Activated CD4-positive, alpha-beta T cell treated with anti-CD3 and anti-CD28 coated beads, Interleukin-2, amount 10 ng/mL, durations not matched to agents 7 days and 5 days (primary cell): Measurements from ENCODE around the gene BMPER. TPM values are rescaled to one million over a fixed set of nuclear protein-coding genes. Genes with fewer than 3 reads are reported as not detected.

Experiments used
- CTCF ChIA-PET: fragments of 350-600 bp; sonication (Branson Sonifier 250); formaldehyde crosslinking; loops from one replicate; lab custom pipeline; 2021; ENCODE audit warnings: antibody characterized with exemption; lab: Charles Lee
- POLR2A ChIA-PET: fragments of 350-600 bp; sonication (Branson Sonifier 250); formaldehyde crosslinking; loops from one replicate; lab custom pipeline; 2021; ENCODE audit warnings: antibody characterized with exemption; lab: Charles Lee
- DNase-seq: peaks from one replicate; pipeline ENCODE4 v3.0.0-alpha.2; 2020
- H3K27ac Mint-ChIP-seq: one replicate; pipeline ENCODE4 v1.8.0; 2021; ENCODE audit warnings: mild to moderate bottlenecking, moderate library complexity, mixed read lengths
- H3K27me3 Mint-ChIP-seq: one replicate; pipeline ENCODE4 v1.8.0; 2021; ENCODE audit warnings: mixed read lengths
- H3K36me3 Mint-ChIP-seq: one replicate; pipeline ENCODE4 v1.8.0; 2021; ENCODE audit warnings: low read depth, mixed read lengths
- H3K4me1 Mint-ChIP-seq: one replicate; pipeline ENCODE4 v1.8.0; 2021; ENCODE audit warnings: mixed read lengths
- H3K4me3 Mint-ChIP-seq: one replicate; pipeline ENCODE4 v1.8.0; 2021; ENCODE audit warnings: mild to moderate bottlenecking, moderate library complexity, mixed read lengths
- H3K9me3 Mint-ChIP-seq: one replicate; pipeline ENCODE4 v1.8.0; 2021; ENCODE audit warnings: mixed read lengths
- total RNA-seq, 2 experiments: library from RNA; stranded (reverse); gene quantifications; one replicate each; pipeline ENCODE4 v1.2.3, GENCODE V29; 2021

The BMPER gene
- total RNA-seq, 2 experiments from 2014 or later = not detected

GRCh38 chr7:33971106-33971505 lies 65.8 kb downstream of the BMPER start:
- CTCF ChIA-PET = no interaction called here
- no peak overlapping the region for H3K4me3 Mint-ChIP-seq
- no peaks in the 10 kb centered on the region for H3K4me1 Mint-ChIP-seq
- no peaks in the 10 kb centered on the region for H3K9me3 Mint-ChIP-seq
- no peak for DNase-seq
- POLR2A ChIA-PET = no interaction called here
- no peaks in the 10 kb centered on the region for H3K27me3 Mint-ChIP-seq
- no peak overlapping the region for H3K27ac Mint-ChIP-seq
- no peaks in the 10 kb centered on the region for H3K36me3 Mint-ChIP-seq

- H3K4me3 Mint-ChIP-seq = no peak overlapping the region
- CTCF ChIA-PET = no interaction called here
- no peaks in the 10 kb centered on the region for H3K4me1 Mint-ChIP-seq
- H3K27me3 Mint-ChIP-seq = no peaks in the 10 kb centered on the region
- no peak overlapping the region for H3K27ac Mint-ChIP-seq
- no peak for DNase-seq
- H3K36me3 Mint-ChIP-seq = no peaks in the 10 kb centered on the region
- POLR2A ChIA-PET = no interaction called here
- H3K9me3 Mint-ChIP-seq = no peaks in the 10 kb centered on the region
Measured at GRCh38 chr7:33973231-33974015, 68.1 kb downstream of the BMPER start.

- DNase-seq = no peak
- CTCF ChIA-PET = no interaction called here
- POLR2A ChIA-PET = no interaction called here
- Mint-ChIP-seq H3K27ac (no peak overlapping the region), H3K27me3 (no peaks in the 10 kb centered on the region), H3K9me3 (no peaks in the 10 kb centered on the region), H3K4me3 (no peak overlapping the region), H3K4me1 (no peaks in the 10 kb centered on the region), H3K36me3 (no peaks in the 10 kb centered on the region)
Measured at GRCh38 chr7:33979300-33979806, 74.0 kb downstream of the BMPER start.

GRCh38 chr7:33979807-33980355 lies 74.5 kb downstream of the BMPER start:
- no peaks in the 10 kb centered on the region for H3K4me1 Mint-ChIP-seq
- no peaks in the 10 kb centered on the region for H3K36me3 Mint-ChIP-seq
- no peaks in the 10 kb centered on the region for H3K9me3 Mint-ChIP-seq
- no peaks in the 10 kb centered on the region for H3K27me3 Mint-ChIP-seq
- DNase-seq = no peak
- H3K27ac Mint-ChIP-seq = no peak overlapping the region
- no peak overlapping the region for H3K4me3 Mint-ChIP-seq
- CTCF ChIA-PET = no interaction called here
- POLR2A ChIA-PET = no interaction called here

- Mint-ChIP-seq H3K4me3 (no peak overlapping the region), H3K27me3 (no peaks in the 10 kb centered on the region), H3K36me3 (no peaks in the 10 kb centered on the region), H3K9me3 (no peaks in the 10 kb centered on the region), H3K4me1 (no peaks in the 10 kb centered on the region), H3K27ac (no peak overlapping the region)
- CTCF ChIA-PET = no interaction called here
- POLR2A ChIA-PET = no interaction called here
- DNase-seq = no peak
Measured at GRCh38 chr7:33981226-33981625, 75.9 kb downstream of the BMPER start.

- POLR2A ChIA-PET = no interaction called here
- Mint-ChIP-seq H3K36me3 (no peaks in the 10 kb centered on the region), H3K9me3 (no peaks in the 10 kb centered on the region), H3K27me3 (no peaks in the 10 kb centered on the region), H3K4me3 (no peak overlapping the region), H3K27ac (no peak overlapping the region), H3K4me1 (no peaks in the 10 kb centered on the region)
- no peak for DNase-seq
- CTCF ChIA-PET = interaction anchor here (0.7 kb wide), 1 partner anchor 1302 kb away, joined by 3 read pairs; no protein-coding TSS in a partner anchor
Measured at GRCh38 chr7:33981671-33982424, 76.5 kb downstream of the BMPER start.

- POLR2A ChIA-PET = no interaction called here
- Mint-ChIP-seq H3K4me3 (no peak overlapping the region), H3K4me1 (no peaks in the 10 kb centered on the region), H3K27ac (no peak overlapping the region), H3K9me3 (no peaks in the 10 kb centered on the region), H3K27me3 (no peaks in the 10 kb centered on the region), H3K36me3 (no peaks in the 10 kb centered on the region)
- CTCF ChIA-PET = interaction anchor here (0.6 to 0.7 kb wide), 2 partner anchors 23 to 1302 kb away, joined by 3 read pairs; no protein-coding TSS in a partner anchor
- DNase-seq = no peak
Measured at GRCh38 chr7:33982425-33982786, 77.1 kb downstream of the BMPER start.

- Mint-ChIP-seq H3K36me3 (no peaks in the 10 kb centered on the region), H3K27me3 (no peaks in the 10 kb centered on the region), H3K9me3 (peaks cover 4% of the 10 kb centered on the region), H3K4me1 (no peaks in the 10 kb centered on the region), H3K27ac (no peak overlapping the region), H3K4me3 (no peak overlapping the region)
- CTCF ChIA-PET = no interaction called here
- no peak for DNase-seq
- POLR2A ChIA-PET = no interaction called here
Measured at GRCh38 chr7:33986451-33986850, 81.1 kb downstream of the BMPER start.

- CTCF ChIA-PET = no interaction called here
Measured at GRCh38 chr7:33986951-33987947, 81.9 kb downstream of the BMPER start.

GRCh38 chr7:33996899-33997298 lies 91.6 kb downstream of the BMPER start:
- CTCF ChIA-PET = no interaction called here
- POLR2A ChIA-PET = no interaction called here
- Mint-ChIP-seq H3K4me1 (no peaks in the 10 kb centered on the region), H3K9me3 (peaks cover 7% of the 10 kb centered on the region), H3K27me3 (no peaks in the 10 kb centered on the region), H3K27ac (no peak overlapping the region), H3K4me3 (no peak overlapping the region), H3K36me3 (no peaks in the 10 kb centered on the region)
- DNase-seq = no peak

More at GRCh38 chr7:33986951-33987947, 81.9 kb downstream of the BMPER start:
- Mint-ChIP-seq H3K27ac (no peak overlapping the region), H3K4me1 (no peaks in the 10 kb centered on the region), H3K9me3 (peaks cover 4% of the 10 kb centered on the region), H3K4me3 (no peak overlapping the region), H3K27me3 (no peaks in the 10 kb centered on the region), H3K36me3 (no peaks in the 10 kb centered on the region)
- POLR2A ChIA-PET = no interaction called here
- no peak for DNase-seq

GRCh38 chr7:33998476-33998875 lies 93.1 kb downstream of the BMPER start:
- POLR2A ChIA-PET = no interaction called here
- no peaks in the 10 kb centered on the region for H3K27me3 Mint-ChIP-seq
- no peak for DNase-seq
- no peaks in the 10 kb centered on the region for H3K4me1 Mint-ChIP-seq
- no peak overlapping the region for H3K27ac Mint-ChIP-seq
- peaks cover 7% of the 10 kb centered on the region for H3K9me3 Mint-ChIP-seq
- CTCF ChIA-PET = no interaction called here
- H3K4me3 Mint-ChIP-seq = no peak overlapping the region
- H3K36me3 Mint-ChIP-seq = no peaks in the 10 kb centered on the region

GRCh38 chr7:34011017-34011695 lies 105.8 kb downstream of the BMPER start:
- Mint-ChIP-seq H3K4me1 (no peaks in the 10 kb centered on the region), H3K27ac (no peak overlapping the region), H3K9me3 (no peaks in the 10 kb centered on the region), H3K36me3 (no peaks in the 10 kb centered on the region), H3K4me3 (no peak overlapping the region), H3K27me3 (no peaks in the 10 kb centered on the region)
- POLR2A ChIA-PET = no interaction called here
- no peak for DNase-seq
- CTCF ChIA-PET = no interaction called here
